MM.1S (cell line): Measurements from ENCODE around the gene CD7.

Source experiments
- DNase-seq: peaks from one replicate; pipeline ENCODE4 v3.0.0-alpha.2; 2015
- H2AFZ ChIP-seq: fragments of 300-600 bp; sonication (generic); 2 replicates; pipeline ENCODE4 v1.6.0; 2016; ENCODE audit warnings: antibody characterized with exemption, low read length
- H3F3A ChIP-seq: fragments of 300-600 bp; sonication (generic); 2 replicates; pipeline ENCODE4 v1.6.1; 2016; ENCODE audit warnings: mild to moderate bottlenecking, antibody characterized with exemption, low read length, moderate library complexity, mixed read lengths; ENCODE audit not compliant: insufficient read depth
- H3K27ac ChIP-seq: fragments of 300-600 bp; sonication (generic); 2 replicates; pipeline ENCODE4 v1.5.1; 2016; ENCODE audit warnings: mild to moderate bottlenecking, low read length
- H3K27me3 ChIP-seq: fragments of 300-600 bp; sonication (generic); replicated peaks from 2 replicates; pipeline ENCODE4 v1.6.0; 2016; ENCODE audit warnings: low read length; ENCODE audit not compliant: insufficient read depth
- H3K36me3 ChIP-seq: fragments of 300-600 bp; sonication (generic); replicated peaks from 2 replicates; pipeline ENCODE4 v1.6.1; 2016; ENCODE audit warnings: mild to moderate bottlenecking, low read length, mixed read lengths; ENCODE audit not compliant: insufficient read depth
- H3K4me1 ChIP-seq: fragments of 300-600 bp; sonication (generic); 2 replicates; pipeline ENCODE4 v1.6.1; 2016; ENCODE audit warnings: low read length, mixed read lengths
- H3K4me2 ChIP-seq: fragments of 300-600 bp; sonication (generic); 2 replicates; pipeline ENCODE4 v1.6.0; 2016; ENCODE audit warnings: low read depth, low read length
- H3K4me3 ChIP-seq: fragments of 300-600 bp; sonication (generic); 2 replicates; pipeline ENCODE4 v1.5.1; 2016; ENCODE audit warnings: low read length, mixed read lengths
- H3K79me2 ChIP-seq: fragments of 300-600 bp; sonication (generic); 2 replicates; pipeline ENCODE4 v1.6.1; 2016; ENCODE audit warnings: mixed run types, low read length, mixed read lengths
- H3K9ac ChIP-seq: fragments of 300-600 bp; sonication (generic); 2 replicates; pipeline ENCODE4 v1.6.1; 2016; ENCODE audit warnings: low read length, mixed read lengths
- H3K9me2 ChIP-seq: fragments of 300-600 bp; sonication (generic); replicated peaks from 2 replicates; pipeline ENCODE4 v1.6.1; 2016; ENCODE audit warnings: mild to moderate bottlenecking, low read length, mixed read lengths; ENCODE audit not compliant: insufficient read depth
- H3K9me3 ChIP-seq: fragments of 300-600 bp; sonication (generic); replicated peaks from 2 replicates; pipeline ENCODE4 v1.6.1; 2016; ENCODE audit warnings: mild to moderate bottlenecking, low read length, mixed read lengths; ENCODE audit not compliant: insufficient read depth
- H4K20me1 ChIP-seq: fragments of 300-600 bp; sonication (generic); 2 replicates; pipeline ENCODE4 v1.6.1; 2016; ENCODE audit warnings: mild to moderate bottlenecking, low read length, moderate library complexity, mixed read lengths; ENCODE audit not compliant: insufficient read depth
- CTCF ChIP-seq: fragments of 300-600 bp; sonication (generic); IDR thresholded peaks from 2 replicates; pipeline ENCODE4 v1.5.1; 2016; ENCODE audit warnings: antibody characterized with exemption, low read length, mixed read lengths
- EZH2 ChIP-seq: fragments of 300-600 bp; sonication (generic); optimal IDR thresholded peaks from 2 replicates; pipeline ENCODE3; 2017; ENCODE audit warnings: low read depth, mild to moderate bottlenecking, antibody characterized with exemption, low read length, mixed read lengths
- EZH2phosphoT487 ChIP-seq: fragments of 300-600 bp; sonication (generic); IDR thresholded peaks from 2 replicates; pipeline ENCODE4 v1.6.1; 2018; ENCODE audit warnings: antibody characterized with exemption, low read length

CD7 gene

DNA sequence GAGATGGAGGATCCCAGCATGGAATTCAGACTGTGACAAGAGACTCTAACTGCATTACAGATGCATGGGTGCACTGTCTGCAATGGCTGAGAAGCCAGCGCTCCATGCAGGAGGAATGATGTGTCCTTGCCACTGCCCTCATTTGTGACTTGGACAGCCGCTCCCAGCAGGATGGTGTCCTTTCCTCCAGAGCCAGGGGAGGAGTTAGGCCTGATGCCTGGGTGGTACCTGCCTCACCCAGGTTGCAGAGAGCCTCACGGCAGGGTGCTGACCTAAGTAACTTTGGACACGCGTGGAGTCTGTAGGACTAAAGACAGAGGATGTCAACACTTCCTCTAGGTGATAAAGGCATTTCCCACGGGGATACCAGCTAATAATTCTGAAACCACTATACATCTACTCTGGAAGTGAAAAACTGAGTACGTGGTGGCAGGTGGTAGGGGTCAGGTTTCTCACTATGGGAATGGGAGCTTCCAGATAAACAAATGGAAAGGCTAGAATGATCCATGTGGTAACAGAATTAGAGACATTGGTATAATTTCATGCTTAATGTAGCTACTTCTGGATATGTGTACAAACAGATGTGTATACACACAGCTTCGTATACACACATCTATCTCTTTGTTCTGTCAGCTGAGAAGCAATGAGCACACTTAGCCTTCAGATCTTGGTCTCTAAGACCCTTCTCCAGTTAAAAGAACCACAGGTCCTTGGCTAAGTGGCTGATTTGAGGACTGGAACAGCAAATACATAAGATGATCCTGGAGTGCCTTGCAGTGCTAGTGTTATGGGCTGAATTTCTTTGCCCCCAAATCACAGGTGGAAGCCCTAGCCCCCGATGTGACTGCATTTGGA, 30.2 kb downstream of the CD7 start:
- H3K4me1 ChIP-seq: no peaks in the 10 kb centered on the region
- H4K20me1 ChIP-seq: no peaks in the 10 kb centered on the region
- no peak for DNase-seq
- H3K27ac ChIP-seq: no peak overlapping the region
- peaks cover 7% of the 10 kb centered on the region for H3F3A ChIP-seq
- H3K4me2 ChIP-seq: no peak overlapping the region
- no peaks in the 10 kb centered on the region for H3K27me3 ChIP-seq
- H3K79me2 ChIP-seq: no peaks in the 10 kb centered on the region
- H3K9ac ChIP-seq: no peak overlapping the region
- no peak overlapping the region for H3K4me3 ChIP-seq
- no peaks in the 10 kb centered on the region for H3K9me3 ChIP-seq
- H3K36me3 ChIP-seq: no peaks in the 10 kb centered on the region
- no peak overlapping the region for H2AFZ ChIP-seq
- TF ChIP-seq EZH2 (no peak), EZH2phosphoT487 (no peak), CTCF (no peak)
- no peaks in the 10 kb centered on the region for H3K9me2 ChIP-seq

DNA sequence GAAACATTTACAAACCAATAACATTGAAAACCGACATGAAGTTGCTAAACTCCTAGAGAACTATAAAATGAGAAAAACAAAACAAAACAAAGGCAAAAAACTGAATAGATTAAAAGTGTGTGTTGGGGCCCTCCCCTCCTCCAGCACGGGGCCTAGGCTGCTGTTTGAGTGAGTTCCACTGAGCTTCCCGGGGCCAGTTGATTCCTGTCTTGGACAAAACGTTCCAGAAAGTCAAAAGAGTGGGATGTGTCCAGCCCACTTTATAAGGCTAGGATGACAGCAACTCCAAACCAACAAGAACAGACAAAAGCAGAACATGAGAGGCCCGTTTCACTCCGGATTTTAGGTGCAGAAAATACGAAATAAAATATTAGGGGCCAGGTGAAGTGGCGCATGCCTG, 32.3 kb downstream of the CD7 start:
- no peaks in the 10 kb centered on the region; the same call in 1 of the 2 replicates for H3F3A ChIP-seq
- no peaks in the 10 kb centered on the region for H4K20me1 ChIP-seq
- DNase-seq: no peak
- no peaks in the 10 kb centered on the region for H3K9me2 ChIP-seq
- no peaks in the 10 kb centered on the region for H3K27me3 ChIP-seq
- no peaks in the 10 kb centered on the region for H3K4me1 ChIP-seq
- no peaks in the 10 kb centered on the region for H3K36me3 ChIP-seq
- no peak overlapping the region for H2AFZ ChIP-seq
- TF ChIP-seq EZH2 (no peak), EZH2phosphoT487 (no peak), CTCF (no peak)
- no peak overlapping the region for H3K4me2 ChIP-seq
- H3K4me3 ChIP-seq: no peak overlapping the region
- no peak overlapping the region for H3K9ac ChIP-seq
- H3K79me2 ChIP-seq: no peaks in the 10 kb centered on the region
- no peak overlapping the region for H3K27ac ChIP-seq
- no peaks in the 10 kb centered on the region for H3K9me3 ChIP-seq

- no peak for DNase-seq
- Histone ChIP-seq H2AFZ (no peak overlapping the region), H3K4me1 (no peaks in the 10 kb centered on the region), H3K4me3 (no peak overlapping the region), H3K9ac (no peak overlapping the region), H3K4me2 (no peak overlapping the region), H3K9me3 (no peaks in the 10 kb centered on the region), H3K36me3 (no peaks in the 10 kb centered on the region), H3K27ac (no peak overlapping the region), H3F3A (no peaks in the 10 kb centered on the region; the same call in 1 of the 2 replicates), H3K9me2 (no peaks in the 10 kb centered on the region), H3K27me3 (no peaks in the 10 kb centered on the region), H4K20me1 (no peaks in the 10 kb centered on the region), H3K79me2 (no peaks in the 10 kb centered on the region)
- no peak for TF ChIP-seq EZH2
- no peak for TF ChIP-seq EZH2phosphoT487
- no peak for TF ChIP-seq CTCF
Measured at GRCh38 chr17:82283208-82283749, 34.1 kb downstream of the CD7 start.
